HEK293T (cell line): ENCODE results near the gene CACNA1C.

Source experiments
- ARNT ChIP-seq: fragments of 450-650 bp; IDR thresholded peaks from 2 replicates; pipeline ENCODE4 v1.6.1; 2017; ENCODE audit warnings: mild to moderate bottlenecking
- BHLHE40 ChIP-seq: fragments of 450-650 bp; IDR thresholded peaks from 2 replicates; pipeline ENCODE4 v1.6.1; 2016; ENCODE audit warnings: mild to moderate bottlenecking, moderate library complexity, borderline replicate concordance
- CTBP1 ChIP-seq: fragments of 450-650 bp; IDR thresholded peaks from 2 replicates; pipeline ENCODE4 v1.6.1; 2016; ENCODE audit warnings: borderline replicate concordance
- FOXA1 ChIP-seq: fragments of 450-650 bp; IDR thresholded peaks from 2 replicates; pipeline ENCODE4 v1.6.1; 2016; ENCODE audit warnings: mild to moderate bottlenecking
- FOXK2 ChIP-seq: fragments of 450-650 bp; IDR thresholded peaks from 2 replicates; pipeline ENCODE4 v1.6.1; 2016; ENCODE audit warnings: mild to moderate bottlenecking
- FOXM1 ChIP-seq: fragments of 450-650 bp; IDR thresholded peaks from 2 replicates; pipeline ENCODE4 v1.6.1; 2017; ENCODE audit warnings: mild to moderate bottlenecking, borderline replicate concordance
- HDGF ChIP-seq: fragments of 450-650 bp; IDR thresholded peaks from 2 replicates; pipeline ENCODE4 v1.6.1; 2017; ENCODE audit warnings: antibody characterized with exemption, borderline replicate concordance
- LEF1 ChIP-seq: fragments of 450-650 bp; IDR thresholded peaks from 2 replicates; pipeline ENCODE4 v1.6.1; 2017; ENCODE audit warnings: mild to moderate bottlenecking, borderline replicate concordance
- NFRKB ChIP-seq: fragments of 450-650 bp; IDR thresholded peaks from 2 replicates; pipeline ENCODE4 v1.6.1; 2016; ENCODE audit warnings: mild to moderate bottlenecking, moderate library complexity
- PKNOX1 ChIP-seq: fragments of 450-650 bp; IDR thresholded peaks from 2 replicates; pipeline ENCODE4 v1.6.1; 2016
- SP1 ChIP-seq: fragments of 450-650 bp; IDR thresholded peaks from 2 replicates; pipeline ENCODE4 v1.6.1; 2017
- SUZ12 ChIP-seq: fragments of 450-650 bp; IDR thresholded peaks from 2 replicates; pipeline ENCODE4 v1.6.1; 2016; ENCODE audit warnings: mild to moderate bottlenecking
- TARDBP ChIP-seq: fragments of 450-650 bp; IDR thresholded peaks from 2 replicates; pipeline ENCODE4 v1.6.1; 2016
- ZNF384 ChIP-seq: fragments of 450-650 bp; IDR thresholded peaks from 2 replicates; pipeline ENCODE4 v1.6.1; 2016

- TF ChIP-seq FOXA1 (no peak), ZNF384 (no peak), FOXM1 (no peak), SP1 (no peak), NFRKB (no peak), BHLHE40 (no peak), TARDBP (no peak), FOXK2 (no peak), SUZ12 (no peak), CTBP1 (no peak), LEF1 (no peak), HDGF (no peak), PKNOX1 (no peak), ARNT (no peak)
Measured at GRCh38 chr12:2562400-2562799, 509.6 kb downstream of the CACNA1C start.
